Liver (tissue), 9 donors: Measurements from ENCODE around the gene PITPNM1. TPM values are rescaled to one million over a fixed set of nuclear protein-coding genes. Genes with fewer than 3 reads are reported as not detected.

Experiments
- DNase-seq: peaks from one replicate; pipeline ENCODE4 v3.0.0-alpha.2; 2017; ENCODE audit warnings: low spot score
- H3K27ac ChIP-seq, 2 donors: one replicate each; pipeline ENCODE4 v1.7.0; 2013; ENCODE audit warnings: inconsistent platforms in 2 of 2, low read length in 2 of 2, control low read depth in 1 of 2, low read depth in 1 of 2, mild to moderate bottlenecking in 1 of 2
- H3K27me3 ChIP-seq, 4 donors: one replicate each; pipeline versions ENCODE4 v1.6.1 to v1.7.0; 2013; ENCODE audit warnings: low read length in 3 of 4, inconsistent platforms in 1 of 4, mild to moderate bottlenecking in 1 of 4, moderate library complexity in 1 of 4; ENCODE audit not compliant: control insufficient read depth in 4 of 4, insufficient read depth in 4 of 4
- H3K36me3 ChIP-seq, 4 donors: one replicate each; pipeline versions ENCODE4 v1.6.1 to v1.7.0; 2013; ENCODE audit warnings: low read length in 3 of 4, mild to moderate bottlenecking in 3 of 4, low read depth in 1 of 4, moderate library complexity in 1 of 4; ENCODE audit not compliant: control insufficient read depth in 4 of 4, insufficient read depth in 3 of 4
- H3K4me1 ChIP-seq, 4 donors: one replicate each; pipeline versions ENCODE4 v1.6.1 to v1.7.0; 2013; ENCODE audit warnings: low read length in 3 of 4, mild to moderate bottlenecking in 3 of 4, moderate library complexity in 1 of 4; ENCODE audit not compliant: control insufficient read depth in 4 of 4, insufficient read depth in 4 of 4
- H3K4me3 ChIP-seq, 3 donors: one replicate each; pipeline versions ENCODE4 v1.6.1 to v1.7.0; 2013; ENCODE audit warnings: low read length in 3 of 3, control low read depth in 1 of 3, low read depth in 1 of 3, mild to moderate bottlenecking in 1 of 3
- H3K9ac ChIP-seq, 2 donors: one replicate each; pipeline ENCODE4 v1.7.0; 2013; ENCODE audit warnings: low read length in 2 of 2, mild to moderate bottlenecking in 2 of 2, moderate library complexity in 2 of 2, control low read depth in 1 of 2, low read depth in 1 of 2
- H3K9me3 ChIP-seq, 4 donors: one replicate each; pipeline versions ENCODE4 v1.6.1 to v1.7.0; 2013; ENCODE audit warnings: low read length in 3 of 4; ENCODE audit not compliant: control insufficient read depth in 4 of 4
- EGR1 ChIP-seq, 2 donors: IDR thresholded peaks; 2 replicates each; pipeline ENCODE4 v1.6.1; 2016 to 2018; ENCODE audit warnings: antibody characterized with exemption in 2 of 2, low read depth in 2 of 2
- FOXA1 ChIP-seq: IDR thresholded peaks from 2 replicates; pipeline ENCODE4 v1.6.1; 2016; ENCODE audit warnings: antibody characterized with exemption
- FOXA2 ChIP-seq: IDR thresholded peaks from 2 replicates; pipeline ENCODE4 v1.6.1; 2016; ENCODE audit warnings: antibody characterized with exemption
- GABPA ChIP-seq, 2 donors: IDR thresholded peaks in 1 of 2; conservative IDR thresholded peaks in 1 of 2; 2 replicates each; pipeline ENCODE4 v1.6.1; 2016; ENCODE audit warnings: antibody characterized with exemption in 2 of 2, mild to moderate bottlenecking in 1 of 2, moderate library complexity in 1 of 2
- HNF4A ChIP-seq, 2 donors: conservative IDR thresholded peaks; 2 replicates each; pipeline ENCODE4 v1.6.1; 2016; ENCODE audit warnings: antibody characterized with exemption in 2 of 2, mild to moderate bottlenecking in 2 of 2
- HNF4G ChIP-seq: IDR thresholded peaks from 2 replicates; pipeline ENCODE4 v1.6.1; 2016; ENCODE audit warnings: antibody characterized with exemption
- JUND ChIP-seq, 2 donors: IDR thresholded peaks; 2 replicates each; pipeline ENCODE4 v1.6.1; 2016; ENCODE audit warnings: antibody characterized with exemption in 2 of 2
- NR2F2 ChIP-seq: IDR thresholded peaks from 2 replicates; pipeline ENCODE4 v1.6.1; 2016; ENCODE audit warnings: antibody characterized with exemption
- RAD21 ChIP-seq, 2 donors: IDR thresholded peaks; 2 replicates each; pipeline ENCODE4 v1.6.1; 2016; ENCODE audit warnings: antibody characterized with exemption in 2 of 2, mild to moderate bottlenecking in 2 of 2
- RXRA ChIP-seq, 2 donors: IDR thresholded peaks; 2 replicates each; pipeline ENCODE4 v1.6.1; 2017 to 2018; ENCODE audit warnings: antibody characterized with exemption in 2 of 2, mild to moderate bottlenecking in 1 of 2
- SP1 ChIP-seq: IDR thresholded peaks from 2 replicates; pipeline ENCODE4 v1.6.1; 2018; ENCODE audit warnings: antibody characterized with exemption, mild to moderate bottlenecking
- TAF1 ChIP-seq: conservative IDR thresholded peaks from 2 replicates; pipeline ENCODE4 v1.6.1; 2016; ENCODE audit warnings: antibody characterized with exemption, mild to moderate bottlenecking
- YY1 ChIP-seq: IDR thresholded peaks from 2 replicates; pipeline ENCODE4 v1.6.1; 2016; ENCODE audit warnings: antibody characterized with exemption, mild to moderate bottlenecking
- ZBTB33 ChIP-seq: IDR thresholded peaks from 2 replicates; pipeline ENCODE4 v1.6.1; 2016; ENCODE audit warnings: antibody characterized with exemption
- WGBS: extraction: QIAGEN DNeasy Blood & Tissue Kit; methylation state at CpG from one replicate; pipeline ENCODE4 v1.1.7; 2013; 5-methylcytosine and 5-hydroxymethylcytosine counted together
- polyA plus RNA-seq, 2 donors: library from polyadenylated mRNA; stranded (reverse) in 1 of 2; unstranded in 1 of 2; fragments of 200-250 nt in 1 of 2; fragments of >200 nt in 1 of 2; fragmentation: Nextera tagmentation in 1 of 2; extraction: Ambion mirVana in 1 of 2; gene quantifications; one replicate each; pipeline versions ENCODE4 v1.2.1 to v1.2.3, GENCODE V29; 2013 to 2015
- total RNA-seq, 2 donors: library from RNA; depleted of rRNA; stranded (reverse); fragments of >200 nt; gene quantifications; one replicate each; pipeline ENCODE4 v1.2.3, GENCODE V29; 2014
- donor health status: healthy.
- donor health status: healthy.
- donor health status: healthy.
- donor health status: healthy.
- donor health status: healthy.

PITPNM1 gene
- total and polyA plus RNA-seq, 4 donors = 1.3 to 9.3 (median 5.1) TPM

GRCh38 chr11:67451658-67451976 lies 53.5 kb downstream of the PITPNM1 start:
- Histone ChIP-seq H3K4me3 (no peak overlapping the region), H3K27me3 (no peaks in the 10 kb centered on the region), H3K27ac (no peak overlapping the region), H3K9ac (no peak overlapping the region), H3K4me1 (peaks cover 0 to 12% (median 6%) of the 10 kb centered on the region in 4 donors), H3K9me3 (no peaks in the 10 kb centered on the region), H3K36me3 (no peaks in the 10 kb centered on the region)
- TF ChIP-seq SP1 = no peak
- no peak for DNase-seq
- WGBS = 96% methylated on average over 14 of the region's 14 CpGs

- Histone ChIP-seq H3K4me3 (no peak overlapping the region), H3K36me3 (no peaks in the 10 kb centered on the region), H3K27me3 (no peaks in the 10 kb centered on the region), H3K27ac (no peak overlapping the region), H3K9ac (no peak overlapping the region), H3K9me3 (no peaks in the 10 kb centered on the region), H3K4me1 (peaks cover 0 to 12% (median 6%) of the 10 kb centered on the region in 4 donors)
- 93% methylated on average over 25 of the region's 25 CpGs for WGBS
- TF ChIP-seq TAF1 = no peak
- no peak for DNase-seq
Observed at GRCh38 chr11:67450796-67451657, 54.1 kb downstream of the PITPNM1 start.

- 73% methylated on average over 9 of the region's 9 CpGs for WGBS
- Histone ChIP-seq H3K4me3 (no peak overlapping the region), H3K27ac (no peak overlapping the region), H3K36me3 (no peaks in the 10 kb centered on the region), H3K4me1 (peaks cover 0 to 12% (median 6%) of the 10 kb centered on the region in 4 donors), H3K9ac (no peak overlapping the region), H3K27me3 (no peaks in the 10 kb centered on the region), H3K9me3 (no peaks in the 10 kb centered on the region)
- TF ChIP-seq HNF4A (conservative IDR thresholded peaks at IDR 0.05) (no peak), ZBTB33 (no peak), FOXA1 (no peak), EGR1 (IDR thresholded peaks at IDR 0.05; ENCODE audit: low read depth in 2 of 2) (no peak)
- no peak for DNase-seq
Observed at GRCh38 chr11:67449116-67449844, 55.9 kb downstream of the PITPNM1 start.

- Histone ChIP-seq H3K4me3 (no peak overlapping the region), H3K27me3 (no peaks in the 10 kb centered on the region), H3K27ac (no peak overlapping the region), H3K9ac (no peak overlapping the region), H3K36me3 (no peaks in the 10 kb centered on the region), H3K4me1 (peaks cover 0 to 16% (median 6%) of the 10 kb centered on the region in 4 donors), H3K9me3 (no peaks in the 10 kb centered on the region)
- no peak for DNase-seq
- WGBS = 62% methylated on average over 7 of the region's 7 CpGs
- TF ChIP-seq HNF4A (conservative IDR thresholded peaks at IDR 0.05) (peak; percentile 95), ZBTB33 (no peak), FOXA2 (no peak), NR2F2 (no peak), RXRA (IDR thresholded peaks at IDR 0.05) (peak; percentile 52 to 58), JUND (IDR thresholded peaks at IDR 0.05) (no peak), SP1 (peak; percentile 86), RAD21 (IDR thresholded peaks at IDR 0.05) (peak in 1 of 2 donors; percentile 60), HNF4G (peak; percentile 92), FOXA1 (no peak), YY1 (peak; percentile 82), TAF1 (no peak), GABPA (IDR thresholded peaks at IDR 0.05 in 1 of 2, conservative IDR thresholded peaks at IDR 0.05 in 1 of 2) (peak in 1 of 2 donors; percentile 42)
Observed at GRCh38 chr11:67448220-67448609, 56.9 kb downstream of the PITPNM1 start.
